Astrocyte (in vitro differentiated cells and primary cell): ENCODE data around the gene VWCE. TPM values are rescaled to one million over a fixed set of nuclear protein-coding genes. Genes with fewer than 3 reads are reported as not detected.

Experiments
- DNase-seq: peaks from one replicate; pipeline ENCODE4 v3.0.0-alpha.2; 2010; ENCODE audit warnings: low read depth
- FAIRE-seq: peaks from 2 replicates; lab custom pipeline; 2011; peaks lifted over from hg19 to GRCh38; lab: Jason Lieb, UNC
- H2AFZ ChIP-seq: 2 replicates; pipeline ENCODE4 v1.6.0; 2012; ENCODE audit warnings: low read depth, low read length, inconsistent platforms
- H3K27ac ChIP-seq: 2 replicates; pipeline ENCODE4 v1.5.1; 2011; ENCODE audit warnings: low read depth, low read length, inconsistent platforms
- H3K27me3 ChIP-seq: 2 replicates; pipeline ENCODE4 v1.6.0; 2011; ENCODE audit warnings: low read length, inconsistent platforms; ENCODE audit not compliant: insufficient read depth
- H3K36me3 ChIP-seq: 2 replicates; pipeline ENCODE4 v1.5.1; 2011; ENCODE audit warnings: low read length, inconsistent platforms; ENCODE audit not compliant: insufficient read depth
- H3K4me1 ChIP-seq: 2 replicates; pipeline ENCODE4 v1.5.1; 2011; ENCODE audit warnings: low read length, inconsistent platforms; ENCODE audit not compliant: insufficient read depth
- H3K4me2 ChIP-seq: 2 replicates; pipeline ENCODE4 v1.6.0; 2012; ENCODE audit warnings: low read length, inconsistent platforms
- H3K4me3 ChIP-seq: 2 replicates; pipeline ENCODE4 v1.5.1; 2011; ENCODE audit warnings: low read depth, mild to moderate bottlenecking, low read length, inconsistent platforms; ENCODE audit not compliant: insufficient read depth
- H3K79me2 ChIP-seq: 2 replicates; pipeline ENCODE4 v1.6.0; 2012; ENCODE audit warnings: mild to moderate bottlenecking, low read length, inconsistent platforms; ENCODE audit not compliant: insufficient read depth
- H3K9ac ChIP-seq: 2 replicates; pipeline ENCODE4 v1.6.0; 2012; ENCODE audit warnings: mild to moderate bottlenecking, low read length, inconsistent platforms
- H3K9me3 ChIP-seq: 2 replicates; pipeline ENCODE4 v1.5.1; 2012; ENCODE audit warnings: low read depth, mild to moderate bottlenecking, low read length, inconsistent platforms; ENCODE audit not compliant: insufficient read depth
- H4K20me1 ChIP-seq: 2 replicates; pipeline ENCODE4 v1.6.0; 2012; ENCODE audit warnings: low read length, inconsistent platforms; ENCODE audit not compliant: insufficient read depth
- H3K27ac Mint-ChIP-seq: one replicate; pipeline ENCODE4 v1.8.0; 2021; ENCODE audit warnings: mild to moderate bottlenecking, mixed read lengths; ENCODE audit not compliant: unreplicated experiment
- H3K27me3 Mint-ChIP-seq: one replicate; pipeline ENCODE4 v1.8.0; 2021; ENCODE audit warnings: low read depth, mixed read lengths; ENCODE audit not compliant: unreplicated experiment
- H3K36me3 Mint-ChIP-seq: one replicate; pipeline ENCODE4 v1.8.0; 2021; ENCODE audit warnings: low read depth, mixed read lengths; ENCODE audit not compliant: unreplicated experiment
- H3K4me1 Mint-ChIP-seq: one replicate; pipeline ENCODE4 v1.8.0; 2021; ENCODE audit warnings: low read depth, mixed read lengths; ENCODE audit not compliant: unreplicated experiment
- H3K4me3 Mint-ChIP-seq: one replicate; pipeline ENCODE4 v1.8.0; 2021; ENCODE audit warnings: mild to moderate bottlenecking, moderate library complexity, mixed read lengths; ENCODE audit not compliant: unreplicated experiment
- H3K9me3 Mint-ChIP-seq: one replicate; pipeline ENCODE4 v1.8.0; 2021; ENCODE audit warnings: mild to moderate bottlenecking, mixed read lengths; ENCODE audit not compliant: unreplicated experiment
- EZH2 ChIP-seq: IDR thresholded peaks from 2 replicates; pipeline ENCODE4 v1.6.1; 2012; ENCODE audit warnings: mild to moderate bottlenecking, low read length, inconsistent platforms; ENCODE audit not compliant: insufficient read depth
- total RNA-seq: library from RNA; stranded (reverse); gene quantifications from 2 replicates; pipeline ENCODE4 v1.2.1, GENCODE V29; 2021
- TF ChIP-seq, protein P1 (sequence below): IDR thresholded peaks from 2 replicates; pipeline ENCODE4 v1.5.1; 2011; ENCODE audit warnings: low read depth, mild to moderate bottlenecking, inconsistent platforms, low read length, moderate library complexity; ENCODE audit not compliant: insufficient read depth

The VWCE gene
- total RNA-seq, 1 donor from 2014 or later: 17.7 TPM

DNA sequence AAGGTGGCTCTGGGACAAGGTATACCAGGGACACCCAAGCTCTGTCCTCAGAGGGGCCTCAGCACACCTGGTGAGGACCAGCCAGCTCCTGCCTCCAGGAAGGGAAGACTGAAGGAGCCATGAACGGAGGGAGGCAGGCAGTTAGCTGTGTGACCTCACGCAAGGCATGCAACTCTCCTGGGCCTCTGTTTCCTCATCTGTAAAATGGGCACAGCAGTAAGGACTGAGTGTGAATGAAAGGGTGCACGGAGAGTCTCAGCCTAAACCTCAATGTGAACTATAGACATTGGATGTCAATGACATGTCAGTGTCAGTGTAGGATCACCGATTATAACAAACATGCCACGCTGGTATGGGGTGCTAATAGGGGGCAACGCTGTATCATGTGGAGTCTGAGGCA lies 35.8 kb downstream of the VWCE start:
- Histone ChIP-seq H2AFZ (no peak overlapping the region), H3K9me3 (no peaks in the 10 kb centered on the region), H3K27ac (no peak overlapping the region), H3K79me2 (no peaks in the 10 kb centered on the region), H4K20me1 (no peaks in the 10 kb centered on the region), H3K9ac (no peak overlapping the region), H3K4me1 (no peaks in the 10 kb centered on the region), H3K4me2 (no peak overlapping the region), H3K27me3 (no peaks in the 10 kb centered on the region), H3K4me3 (no peak overlapping the region), H3K36me3 (no peaks in the 10 kb centered on the region)
- no peaks in the 10 kb centered on the region for H3K9me3 Mint-ChIP-seq
- no peak for FAIRE-seq
- H3K27me3 Mint-ChIP-seq: peaks cover 2% of the 10 kb centered on the region
- TF ChIP-seq EZH2: no peak
- TF ChIP-seq, protein P1, sequence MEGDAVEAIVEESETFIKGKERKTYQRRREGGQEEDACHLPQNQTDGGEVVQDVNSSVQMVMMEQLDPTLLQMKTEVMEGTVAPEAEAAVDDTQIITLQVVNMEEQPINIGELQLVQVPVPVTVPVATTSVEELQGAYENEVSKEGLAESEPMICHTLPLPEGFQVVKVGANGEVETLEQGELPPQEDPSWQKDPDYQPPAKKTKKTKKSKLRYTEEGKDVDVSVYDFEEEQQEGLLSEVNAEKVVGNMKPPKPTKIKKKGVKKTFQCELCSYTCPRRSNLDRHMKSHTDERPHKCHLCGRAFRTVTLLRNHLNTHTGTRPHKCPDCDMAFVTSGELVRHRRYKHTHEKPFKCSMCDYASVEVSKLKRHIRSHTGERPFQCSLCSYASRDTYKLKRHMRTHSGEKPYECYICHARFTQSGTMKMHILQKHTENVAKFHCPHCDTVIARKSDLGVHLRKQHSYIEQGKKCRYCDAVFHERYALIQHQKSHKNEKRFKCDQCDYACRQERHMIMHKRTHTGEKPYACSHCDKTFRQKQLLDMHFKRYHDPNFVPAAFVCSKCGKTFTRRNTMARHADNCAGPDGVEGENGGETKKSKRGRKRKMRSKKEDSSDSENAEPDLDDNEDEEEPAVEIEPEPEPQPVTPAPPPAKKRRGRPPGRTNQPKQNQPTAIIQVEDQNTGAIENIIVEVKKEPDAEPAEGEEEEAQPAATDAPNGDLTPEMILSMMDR: no peak
- no peaks in the 10 kb centered on the region for H3K4me1 Mint-ChIP-seq
- no peak overlapping the region for H3K4me3 Mint-ChIP-seq
- H3K27ac Mint-ChIP-seq: no peak overlapping the region
- H3K36me3 Mint-ChIP-seq: peaks cover 13% of the 10 kb centered on the region
- DNase-seq: no peak

GRCh38 chr11:61258546-61258945 lies 36.6 kb downstream of the VWCE start:
- H3K9ac ChIP-seq: no peak overlapping the region
- no peak overlapping the region for H2AFZ ChIP-seq
- H3K4me3 Mint-ChIP-seq: no peak overlapping the region
- H3K4me2 ChIP-seq: no peak overlapping the region
- H3K27me3 Mint-ChIP-seq: peaks cover 5% of the 10 kb centered on the region
- FAIRE-seq: no peak
- H3K36me3 ChIP-seq: no peaks in the 10 kb centered on the region
- no peak overlapping the region for H3K27ac Mint-ChIP-seq
- H3K27me3 ChIP-seq: peaks cover under 1% of the 10 kb centered on the region
- H3K27ac ChIP-seq: no peak overlapping the region
- peaks cover 13% of the 10 kb centered on the region for H3K36me3 Mint-ChIP-seq
- no peaks in the 10 kb centered on the region for H3K9me3 Mint-ChIP-seq
- TF ChIP-seq, protein P1: no peak
- TF ChIP-seq EZH2: no peak
- DNase-seq: no peak
- no peaks in the 10 kb centered on the region for H3K9me3 ChIP-seq
- no peak overlapping the region for H3K4me3 ChIP-seq
- H3K4me1 Mint-ChIP-seq: no peaks in the 10 kb centered on the region
- no peaks in the 10 kb centered on the region for H3K4me1 ChIP-seq
- H3K79me2 ChIP-seq: no peaks in the 10 kb centered on the region
- no peaks in the 10 kb centered on the region for H4K20me1 ChIP-seq

DNA sequence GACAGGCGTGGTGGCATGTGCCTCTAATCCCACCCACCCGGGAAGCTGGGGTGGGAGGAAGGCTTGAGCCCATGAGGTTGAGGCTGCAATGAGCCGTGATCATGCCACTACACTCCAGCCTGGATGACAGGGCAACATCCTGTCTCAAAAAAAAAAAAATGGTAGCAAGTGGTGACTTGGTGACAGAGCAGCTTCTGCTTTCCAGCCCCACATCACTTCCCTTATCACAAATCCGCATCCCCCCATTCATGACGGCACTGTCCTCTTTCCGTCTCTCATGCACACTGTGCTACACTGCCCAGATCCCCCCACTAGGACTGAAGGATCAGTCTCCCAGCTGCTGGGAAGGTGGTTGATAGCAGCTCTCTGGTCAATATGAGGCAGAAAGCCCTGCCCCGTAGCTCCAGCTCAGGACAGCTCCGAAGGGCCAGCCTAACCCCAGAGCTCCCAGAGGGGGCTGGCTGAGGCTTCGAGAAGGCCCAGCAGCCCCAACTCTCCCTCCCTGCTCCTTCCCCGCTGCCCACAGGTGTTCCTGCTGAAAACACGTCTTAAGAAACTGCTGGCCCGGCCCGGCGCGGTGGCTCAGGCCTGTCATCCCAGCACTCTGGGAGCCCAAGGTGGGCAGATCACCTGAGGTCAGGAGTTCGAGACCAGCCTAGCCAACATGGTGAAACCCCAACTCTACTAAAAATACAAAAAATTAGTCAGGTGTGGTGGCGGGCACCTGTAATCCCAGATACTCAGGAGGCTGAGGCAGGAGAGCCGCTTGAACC lies 38.2 kb downstream of the VWCE start:
- peaks cover 10% of the 10 kb centered on the region for H3K27me3 Mint-ChIP-seq
- no peaks in the 10 kb centered on the region for H3K9me3 Mint-ChIP-seq
- no peak overlapping the region for H3K9ac ChIP-seq
- TF ChIP-seq, protein P1: no peak
- no peak for TF ChIP-seq EZH2
- no peaks in the 10 kb centered on the region for H3K4me1 ChIP-seq
- H3K9me3 ChIP-seq: no peaks in the 10 kb centered on the region
- H3K27ac ChIP-seq: no peak overlapping the region
- H2AFZ ChIP-seq: no peak overlapping the region
- H3K4me2 ChIP-seq: no peak overlapping the region
- H3K27me3 ChIP-seq: peaks cover 2% of the 10 kb centered on the region
- DNase-seq (no peak), FAIRE-seq (no peak)
- H3K36me3 Mint-ChIP-seq: peaks cover 13% of the 10 kb centered on the region
- H3K4me3 ChIP-seq: no peak overlapping the region
- H3K4me3 Mint-ChIP-seq: no peak overlapping the region
- peak overlapping the region; percentile 64 for H3K27ac Mint-ChIP-seq
- H3K36me3 ChIP-seq: no peaks in the 10 kb centered on the region
- no peaks in the 10 kb centered on the region for H3K4me1 Mint-ChIP-seq
- no peaks in the 10 kb centered on the region for H4K20me1 ChIP-seq
- no peaks in the 10 kb centered on the region for H3K79me2 ChIP-seq
